Ovary (tissue), 3 donors: Measurements from ENCODE around the gene ERBIN.

Source experiments
- EP300 ChIP-seq: sonication (generic); formaldehyde crosslinking; IDR thresholded peaks from one replicate; pipeline ENCODE4 v1.6.1; 2017; ENCODE audit warnings: antibody characterized with exemption
- POLR2A ChIP-seq: fragments of 450-650 bp; IDR thresholded peaks from one replicate; pipeline ENCODE4 v1.6.1; 2017; ENCODE audit warnings: antibody characterized with exemption, mild to moderate bottlenecking, moderate library complexity
- TF ChIP-seq, protein P1 (sequence below), 3 donors: fragments of 450-650 bp in 2 of 3; fragments of 200-600 bp in 1 of 3; IDR thresholded peaks; one replicate each; pipeline versions ENCODE4 v1.5.1 to v1.8.0; 2016 to 2022; ENCODE audit warnings: antibody characterized with exemption in 3 of 3, mild to moderate bottlenecking in 1 of 3
- donor health status: DM: no; HTN: no; CAD: no.

DNA sequence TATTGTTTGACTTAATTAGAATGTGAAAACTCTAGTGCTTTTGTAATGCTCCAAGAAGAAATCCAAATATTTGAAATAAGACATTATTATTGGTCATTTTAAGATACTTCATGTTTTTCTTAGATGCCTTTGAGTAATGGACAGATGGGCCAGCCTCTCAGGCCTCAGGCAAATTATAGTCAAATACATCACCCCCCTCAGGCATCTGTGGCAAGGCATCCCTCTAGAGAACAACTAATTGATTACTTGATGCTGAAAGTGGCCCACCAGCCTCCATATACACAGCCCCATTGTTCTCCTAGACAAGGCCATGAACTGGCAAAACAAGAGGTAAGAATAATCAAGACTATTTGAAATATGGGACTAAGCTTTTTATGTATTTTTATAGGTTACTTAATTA is 148.5 kb downstream of the ERBIN start:
- TF ChIP-seq, protein P1, sequence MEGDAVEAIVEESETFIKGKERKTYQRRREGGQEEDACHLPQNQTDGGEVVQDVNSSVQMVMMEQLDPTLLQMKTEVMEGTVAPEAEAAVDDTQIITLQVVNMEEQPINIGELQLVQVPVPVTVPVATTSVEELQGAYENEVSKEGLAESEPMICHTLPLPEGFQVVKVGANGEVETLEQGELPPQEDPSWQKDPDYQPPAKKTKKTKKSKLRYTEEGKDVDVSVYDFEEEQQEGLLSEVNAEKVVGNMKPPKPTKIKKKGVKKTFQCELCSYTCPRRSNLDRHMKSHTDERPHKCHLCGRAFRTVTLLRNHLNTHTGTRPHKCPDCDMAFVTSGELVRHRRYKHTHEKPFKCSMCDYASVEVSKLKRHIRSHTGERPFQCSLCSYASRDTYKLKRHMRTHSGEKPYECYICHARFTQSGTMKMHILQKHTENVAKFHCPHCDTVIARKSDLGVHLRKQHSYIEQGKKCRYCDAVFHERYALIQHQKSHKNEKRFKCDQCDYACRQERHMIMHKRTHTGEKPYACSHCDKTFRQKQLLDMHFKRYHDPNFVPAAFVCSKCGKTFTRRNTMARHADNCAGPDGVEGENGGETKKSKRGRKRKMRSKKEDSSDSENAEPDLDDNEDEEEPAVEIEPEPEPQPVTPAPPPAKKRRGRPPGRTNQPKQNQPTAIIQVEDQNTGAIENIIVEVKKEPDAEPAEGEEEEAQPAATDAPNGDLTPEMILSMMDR (IDR thresholded peaks at IDR 0.05), result no peak
- TF ChIP-seq POLR2A (no peak), EP300 (no peak)
